ENCODE data around the gene LSM6.

- TF ChIP-seq TAF1 (IDR thresholded peaks at IDR 0.05; ENCODE audit: borderline replicate concordance, low read depth, low read length) = no peak
- no peak for TF ChIP-seq POLR2A (IDR thresholded peaks at IDR 0.05; ENCODE audit: low read depth, low read length)
- TF ChIP-seq POLR2AphosphoS5 (IDR thresholded peaks at IDR 0.05; ENCODE audit: low read depth, low read length) = no peak
These were observed 28.6 kb upstream of the LSM6 start for GRCh38 chr4:146146918-146147317.
